HG02885 (cell line): ENCODE measurements around the gene LRRC36.
"Not testable (repeated sequence)": the region's sequence is repeated elsewhere in the genome, so short reads cannot be mapped to it uniquely, and the experiment has no call there.

Source experiments
- ATAC-seq: cut with Tn5 transposase; IDR thresholded peaks from one replicate; pipeline ENCODE4 v1.9.1; 2021; ENCODE audit warnings: mild to moderate bottlenecking; ENCODE audit not compliant: unreplicated experiment, poor library complexity

LRRC36 gene

DNA sequence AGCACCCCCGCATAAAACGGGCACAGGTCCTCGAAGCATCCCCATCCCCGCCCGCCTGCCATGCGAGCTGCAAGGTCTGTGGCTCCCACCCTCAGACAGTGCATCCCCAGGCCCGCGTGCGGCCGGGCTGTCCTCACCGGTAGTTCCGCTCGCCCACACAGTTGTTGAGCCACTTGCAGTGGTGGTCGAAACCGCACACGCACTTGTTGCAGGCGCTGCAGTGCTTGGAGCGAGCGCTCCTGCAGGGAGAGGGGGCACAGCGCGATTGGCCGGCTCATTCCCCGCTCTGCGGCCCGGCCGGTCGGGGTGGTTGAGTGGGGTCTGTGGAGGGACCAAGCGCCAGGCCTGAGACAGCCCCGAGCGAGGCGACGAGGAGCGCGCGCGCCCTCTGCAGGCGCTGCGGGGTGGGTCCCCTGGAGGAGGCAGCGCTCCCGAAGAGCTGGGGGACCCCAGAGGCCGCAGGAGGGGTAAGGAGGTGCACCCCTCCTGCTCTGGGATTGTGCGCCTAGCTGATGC lies 72.7 kb downstream of the LRRC36 start:
- peak; percentile 60 for ATAC-seq

DNA sequence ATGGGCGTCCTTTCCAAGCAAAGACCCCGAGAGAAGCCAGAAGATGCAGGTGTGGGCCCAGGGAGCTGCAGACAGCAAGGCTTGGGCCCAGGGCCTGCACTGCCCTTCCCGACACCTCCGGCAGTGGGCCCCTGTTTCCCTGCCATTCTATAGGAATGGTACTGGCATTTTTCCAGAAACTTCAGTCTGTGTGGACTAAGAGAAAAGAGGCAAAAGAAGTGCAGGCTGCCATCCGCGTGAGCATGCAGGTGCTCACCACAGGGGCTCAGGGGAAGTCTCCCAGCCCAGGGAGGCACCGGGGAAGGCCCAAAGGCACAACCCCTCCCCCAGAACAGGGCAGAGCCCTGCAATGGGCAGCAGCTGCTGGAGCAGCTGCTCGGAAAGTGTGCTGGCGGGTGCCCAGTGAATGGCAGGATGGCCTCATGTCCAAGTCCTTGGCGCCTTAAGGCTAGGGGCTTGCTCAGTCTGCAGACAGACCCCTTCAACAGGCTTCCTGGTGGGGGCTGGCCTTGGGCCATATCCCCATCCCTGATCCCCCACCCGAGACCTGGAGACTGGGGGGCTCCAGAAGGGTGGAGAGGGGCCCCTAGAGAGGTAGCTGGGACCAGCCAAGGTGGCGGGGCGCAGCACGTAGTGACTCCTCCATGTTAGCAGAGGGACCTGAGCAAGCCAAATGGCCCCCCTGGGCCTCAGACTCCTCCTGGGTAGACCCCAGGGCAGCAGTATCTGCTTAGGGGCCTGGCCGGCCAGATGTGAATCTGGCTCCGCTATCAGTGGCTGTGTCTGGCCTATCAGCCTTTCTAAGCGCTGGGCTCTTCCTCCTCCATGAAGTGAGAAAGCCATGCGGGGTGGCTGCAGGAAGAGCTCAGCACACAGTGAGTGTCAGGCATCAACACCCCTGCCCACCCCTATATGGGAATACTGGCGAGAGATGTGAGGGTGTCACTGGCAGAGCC lies 73.4 kb downstream of the LRRC36 start:
- peak; percentile 13 for ATAC-seq

DNA sequence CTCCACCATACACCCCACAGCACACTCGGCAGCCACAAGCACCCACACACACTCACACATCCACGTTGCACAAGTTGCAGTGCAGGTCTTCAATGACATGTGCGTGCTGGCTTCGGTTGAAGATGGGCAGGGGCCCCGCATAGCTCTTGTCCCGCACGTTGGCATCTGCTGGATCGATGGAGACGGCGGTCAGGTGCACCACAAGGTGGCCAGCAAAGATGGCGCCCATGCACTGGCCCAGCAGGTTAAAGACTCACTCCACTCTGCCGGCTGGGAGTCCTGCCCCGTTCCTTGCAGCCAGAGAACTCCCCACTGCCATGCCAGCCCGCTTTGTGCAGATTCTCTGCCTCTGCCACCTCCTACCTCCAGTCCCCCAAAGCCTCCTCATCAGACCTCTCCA lies 74.3 kb downstream of the LRRC36 start:
- ATAC-seq: no peak

DNA sequence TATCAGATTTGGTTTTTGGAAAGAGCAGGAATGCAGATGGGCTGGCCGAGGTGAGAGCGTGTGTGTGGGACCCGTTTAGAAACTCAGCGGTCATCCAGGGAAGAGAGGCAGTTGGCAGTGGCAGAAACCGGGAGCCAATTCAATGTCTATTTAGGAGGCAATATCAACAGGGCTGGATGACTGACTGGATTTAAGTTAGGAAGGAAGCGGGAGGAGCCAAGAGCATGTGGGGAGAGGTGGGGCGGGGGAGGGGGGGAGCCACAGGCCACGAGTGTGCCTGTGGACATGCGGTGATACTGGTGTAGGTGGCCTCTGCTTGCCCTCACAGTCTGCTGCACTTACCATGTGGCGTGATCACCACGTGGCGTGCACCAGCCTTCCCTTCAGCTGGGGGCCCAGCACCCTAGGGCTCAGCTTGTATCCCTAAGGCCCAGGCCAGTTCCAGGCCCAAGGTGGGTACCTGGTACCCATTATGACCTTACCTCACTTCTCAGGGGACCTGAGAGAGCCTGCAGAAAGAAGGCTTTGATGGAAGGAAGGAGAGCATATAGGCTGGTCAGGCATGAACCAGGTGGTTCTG lies 77.5 kb downstream of the LRRC36 start:
- no peak for ATAC-seq

DNA sequence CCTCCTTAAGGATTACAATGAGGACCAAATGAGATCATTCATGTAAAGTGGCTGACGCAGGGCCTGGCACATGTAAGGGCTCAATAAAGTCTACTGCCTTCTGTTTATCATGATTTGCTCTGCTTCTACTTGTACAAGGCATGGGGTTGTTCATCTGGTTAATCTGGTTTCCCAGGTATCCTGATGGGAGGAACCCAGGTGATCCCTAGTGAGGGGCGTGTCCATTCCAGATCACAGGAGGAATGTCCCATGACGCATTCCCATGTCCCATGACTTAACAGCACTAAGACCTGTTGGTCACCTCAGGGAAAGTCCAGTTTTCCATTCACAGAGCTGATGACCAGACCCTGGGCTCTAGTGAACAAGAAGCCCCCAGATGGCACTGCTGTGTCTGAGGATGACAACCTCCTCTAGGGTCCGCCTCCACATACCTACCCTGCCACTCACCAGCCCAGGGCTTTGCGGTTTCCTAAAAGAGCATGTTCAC lies 78.2 kb downstream of the LRRC36 start:
- ATAC-seq: no peak

DNA sequence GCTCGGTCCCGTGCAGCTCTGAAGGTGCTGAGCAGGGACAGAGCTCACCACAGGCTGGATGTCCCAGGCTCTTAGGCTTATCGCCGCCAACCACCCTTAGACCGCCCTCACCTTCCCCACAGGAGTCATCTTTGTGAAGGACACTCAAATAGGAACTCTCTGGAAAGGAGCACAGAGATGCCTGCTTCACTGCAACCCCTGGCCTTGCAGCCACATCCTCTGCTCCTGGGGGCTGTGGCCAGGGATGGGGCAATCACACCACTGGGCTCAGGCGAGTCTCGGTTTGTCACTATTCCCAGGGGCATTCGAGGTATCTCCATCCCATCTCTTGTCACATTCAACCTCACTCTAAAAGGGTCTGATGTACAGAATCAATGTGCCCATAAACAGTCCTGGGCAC lies 78.7 kb downstream of the LRRC36 start:
- ATAC-seq: no peak

DNA sequence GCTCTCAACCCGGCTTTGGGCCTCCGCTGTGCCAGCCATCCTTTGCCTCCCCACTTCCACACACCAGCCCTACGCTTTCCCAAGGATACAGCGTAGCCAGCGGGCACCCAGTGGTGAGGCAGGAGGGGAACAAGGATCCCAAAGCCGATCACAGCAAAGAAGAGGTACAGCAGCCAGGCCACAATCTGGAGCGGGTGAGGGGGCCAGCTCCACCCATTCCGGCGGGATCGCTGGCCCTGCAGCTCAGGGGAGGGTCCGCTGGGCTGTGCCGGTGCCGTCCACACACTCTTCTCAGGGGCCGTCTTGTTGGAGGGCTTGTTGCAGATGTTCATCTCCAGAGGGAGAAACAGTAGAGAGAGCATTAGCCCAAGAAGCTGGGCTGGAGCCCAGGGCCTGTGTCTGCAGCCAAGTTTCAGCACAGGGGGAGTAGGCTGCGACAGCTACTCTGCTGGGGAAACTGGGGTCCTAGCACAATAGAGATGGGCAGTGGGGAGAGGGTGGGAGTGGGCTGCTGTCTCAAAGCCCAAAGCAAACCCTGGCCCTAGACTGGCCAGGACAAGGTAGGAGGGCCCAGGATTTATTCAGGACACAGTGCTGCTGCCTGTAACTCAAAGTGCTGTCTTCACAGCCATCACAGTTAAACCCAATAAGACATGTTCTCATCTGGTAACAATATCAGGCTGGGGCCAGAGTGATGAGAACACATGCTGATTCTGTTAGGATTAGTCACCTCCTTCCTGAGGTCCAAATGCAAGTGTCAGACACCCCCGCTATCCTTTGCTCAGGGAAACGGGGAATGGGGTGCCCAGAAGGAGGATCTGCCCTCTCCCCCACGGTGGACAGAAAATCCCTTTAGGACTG lies 79.7 kb downstream of the LRRC36 start:
- ATAC-seq: no peak

DNA sequence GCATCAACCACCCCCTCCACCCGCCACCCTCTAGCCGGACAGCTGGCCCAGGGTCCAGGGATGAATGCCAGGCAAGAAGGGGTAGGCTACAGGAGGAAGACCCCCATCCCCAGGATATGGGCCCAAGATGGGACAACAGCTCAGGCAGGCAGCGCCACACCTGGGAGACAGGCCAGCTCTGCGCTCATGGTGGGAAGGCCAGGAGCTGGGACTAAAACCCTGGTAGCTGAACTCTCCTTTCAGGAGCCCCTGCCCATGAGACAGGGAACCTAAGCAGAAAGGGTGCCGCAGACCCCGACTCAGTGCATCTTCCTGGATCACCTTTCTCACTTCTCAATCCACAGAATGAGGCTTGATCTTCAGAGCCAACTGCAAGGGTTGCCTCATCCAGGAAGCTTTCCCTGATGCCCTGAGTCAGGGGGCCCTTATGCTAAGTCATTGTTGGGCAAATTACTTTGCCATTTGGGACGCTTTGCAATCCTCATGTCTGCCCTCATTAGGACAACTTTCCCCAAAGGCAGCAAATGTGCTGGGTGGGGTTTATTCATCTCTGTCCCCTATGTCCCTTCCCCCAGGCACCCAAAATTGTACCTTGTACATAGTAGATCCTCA lies 80.7 kb downstream of the LRRC36 start:
- no peak for ATAC-seq

DNA sequence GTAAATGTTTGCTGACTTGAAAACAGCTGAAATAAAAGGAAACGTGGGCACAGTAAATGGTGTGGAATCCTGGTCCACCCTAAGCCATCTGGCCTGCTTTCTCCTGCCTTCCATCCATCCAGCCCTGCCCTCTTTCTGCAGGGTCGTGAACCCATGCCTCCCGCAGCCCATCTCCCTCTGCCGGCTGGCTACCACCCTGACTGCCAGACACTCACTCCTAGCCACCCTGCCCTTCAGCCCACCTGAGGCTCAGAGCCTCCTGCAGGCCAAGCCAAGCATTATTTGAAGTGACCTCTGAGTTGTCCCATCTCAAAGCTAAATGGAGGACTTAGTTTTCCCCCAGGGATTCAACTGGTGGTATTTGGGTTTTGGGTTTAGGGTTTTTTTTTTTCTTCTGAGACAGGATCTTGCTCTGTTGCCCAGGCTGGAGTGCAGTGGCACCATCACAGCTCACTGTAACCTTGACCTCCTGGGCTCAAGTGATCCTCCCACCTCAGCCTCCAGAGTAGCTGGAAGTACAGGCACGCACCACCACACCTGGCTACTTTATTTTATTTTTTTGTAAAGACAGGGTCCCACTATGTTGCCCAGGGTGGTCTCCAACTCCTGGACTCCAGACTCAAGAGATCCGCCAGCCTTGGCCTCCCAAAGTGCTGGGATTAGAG lies 81.3 kb downstream of the LRRC36 start:
- no peak for ATAC-seq

DNA sequence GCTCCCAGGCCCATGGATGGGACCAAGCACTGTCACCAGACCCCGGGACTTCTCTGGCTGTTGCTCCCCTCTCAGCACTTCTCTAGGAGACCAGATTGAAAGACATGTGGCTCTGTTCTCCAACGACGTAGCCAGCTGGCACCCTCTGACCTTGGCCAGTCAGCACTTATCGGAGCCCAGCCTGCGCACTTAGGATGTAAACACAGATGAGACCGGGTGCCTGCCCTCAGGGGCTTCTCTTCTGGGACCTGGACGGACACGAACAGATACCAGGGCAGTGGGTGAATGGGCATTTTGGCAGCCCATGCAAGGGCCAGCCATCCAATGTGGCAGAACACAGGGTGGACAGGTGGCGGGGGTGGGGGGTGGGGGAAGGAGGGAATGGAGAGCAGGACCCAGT lies 83.0 kb downstream of the LRRC36 start:
- ATAC-seq: no peak

DNA sequence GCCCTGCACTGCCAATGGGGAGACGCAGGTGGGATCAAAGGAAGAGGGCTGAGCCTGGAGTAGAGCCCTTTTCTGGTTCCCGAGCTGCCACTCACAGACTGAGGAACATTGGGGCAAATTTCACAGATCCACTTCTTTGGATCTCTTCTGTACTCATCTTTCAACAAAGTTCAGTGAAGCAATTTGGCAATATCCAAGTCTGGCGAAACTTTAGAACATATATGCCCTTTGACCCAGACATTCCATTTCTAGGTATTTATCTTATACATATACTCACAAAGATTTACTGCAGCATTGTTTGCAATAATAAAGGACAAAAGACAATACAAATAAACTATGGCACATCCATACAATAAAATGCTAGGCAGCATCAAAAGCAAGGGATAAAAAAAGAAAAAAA lies 84.7 kb downstream of the LRRC36 start:
- no peak for ATAC-seq

DNA sequence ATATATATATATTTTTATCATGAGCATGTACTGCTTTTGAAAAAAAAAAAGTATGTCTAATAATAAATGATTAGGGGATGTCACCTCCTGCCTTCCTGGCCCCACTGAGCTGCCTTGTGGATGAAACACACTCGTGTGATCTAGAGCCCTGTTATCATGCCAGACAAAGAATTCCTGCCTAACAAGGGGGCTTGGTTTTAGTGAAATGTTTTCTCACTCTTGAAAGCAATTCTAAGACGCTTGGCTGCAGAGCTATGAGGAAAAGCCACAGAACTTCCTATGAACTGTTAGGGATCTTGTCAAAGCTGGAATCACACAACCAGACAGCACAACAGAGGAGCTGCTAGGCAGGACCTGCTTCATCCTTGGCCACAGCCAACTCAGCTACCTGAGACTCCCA lies 85.7 kb downstream of the LRRC36 start:
- no peak for ATAC-seq

DNA sequence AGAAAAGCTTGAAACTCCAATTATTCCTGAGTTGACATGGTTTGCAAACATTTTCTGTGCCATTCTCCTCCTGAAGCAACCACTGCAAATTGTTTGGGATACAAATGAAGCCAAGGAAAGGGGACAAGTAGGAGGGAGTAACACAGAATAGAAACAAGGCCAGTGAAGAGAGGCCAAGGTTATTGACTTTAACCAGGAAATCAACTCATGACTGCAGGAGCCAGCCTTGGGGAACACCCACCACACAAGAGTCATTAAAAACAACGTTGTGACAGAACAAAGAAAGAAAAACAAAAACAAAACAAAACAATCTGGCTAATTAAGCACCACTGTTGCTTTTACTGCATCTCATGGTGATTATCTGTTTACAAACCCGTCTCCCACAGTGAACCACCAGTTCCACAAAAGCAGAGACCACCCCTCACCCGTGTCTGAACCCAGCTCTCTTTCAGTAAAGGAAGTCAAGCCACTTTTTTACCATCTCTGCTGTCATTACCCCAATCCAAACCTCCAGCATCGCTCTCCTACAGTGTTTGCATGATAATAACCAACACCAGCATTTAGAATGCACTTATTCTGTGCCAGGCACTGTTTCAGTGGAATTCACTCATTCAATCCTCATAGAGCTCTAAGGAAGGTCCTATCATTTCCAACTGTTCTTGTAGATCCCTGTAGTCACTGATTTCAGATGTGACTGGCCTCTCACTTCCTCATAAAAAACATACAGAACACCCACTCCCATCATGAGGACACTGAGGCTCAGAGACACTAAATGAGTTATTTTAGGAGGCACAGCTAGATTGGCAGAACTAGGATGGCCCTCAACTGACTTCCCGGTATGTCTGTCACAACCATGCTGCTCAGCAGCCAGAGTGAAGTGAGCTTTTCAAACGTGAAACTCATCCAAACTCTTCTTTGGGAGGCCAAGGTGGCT lies 87.6 kb downstream of the LRRC36 start:
- ATAC-seq: no peak

DNA sequence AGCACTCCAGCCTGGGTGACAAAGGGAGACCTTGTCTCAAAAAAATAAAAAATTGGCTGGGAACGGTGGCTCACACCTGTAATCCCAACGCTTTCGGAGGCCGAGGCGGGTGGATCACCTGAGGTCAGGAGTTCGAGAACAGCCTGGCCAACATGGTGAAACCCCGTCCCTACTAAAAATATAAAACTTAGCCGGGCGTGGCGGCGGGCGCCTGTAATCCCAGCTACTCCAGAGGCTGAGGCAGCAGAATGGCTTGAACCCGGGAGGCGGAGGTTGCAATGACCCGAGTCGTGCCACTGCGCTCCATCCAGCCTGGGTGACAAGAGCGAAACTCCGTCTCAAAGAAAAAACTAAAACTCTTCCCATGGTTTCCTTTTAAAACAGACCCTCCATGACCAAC lies 88.8 kb downstream of the LRRC36 start:
- not testable (repeated sequence) for ATAC-seq

DNA sequence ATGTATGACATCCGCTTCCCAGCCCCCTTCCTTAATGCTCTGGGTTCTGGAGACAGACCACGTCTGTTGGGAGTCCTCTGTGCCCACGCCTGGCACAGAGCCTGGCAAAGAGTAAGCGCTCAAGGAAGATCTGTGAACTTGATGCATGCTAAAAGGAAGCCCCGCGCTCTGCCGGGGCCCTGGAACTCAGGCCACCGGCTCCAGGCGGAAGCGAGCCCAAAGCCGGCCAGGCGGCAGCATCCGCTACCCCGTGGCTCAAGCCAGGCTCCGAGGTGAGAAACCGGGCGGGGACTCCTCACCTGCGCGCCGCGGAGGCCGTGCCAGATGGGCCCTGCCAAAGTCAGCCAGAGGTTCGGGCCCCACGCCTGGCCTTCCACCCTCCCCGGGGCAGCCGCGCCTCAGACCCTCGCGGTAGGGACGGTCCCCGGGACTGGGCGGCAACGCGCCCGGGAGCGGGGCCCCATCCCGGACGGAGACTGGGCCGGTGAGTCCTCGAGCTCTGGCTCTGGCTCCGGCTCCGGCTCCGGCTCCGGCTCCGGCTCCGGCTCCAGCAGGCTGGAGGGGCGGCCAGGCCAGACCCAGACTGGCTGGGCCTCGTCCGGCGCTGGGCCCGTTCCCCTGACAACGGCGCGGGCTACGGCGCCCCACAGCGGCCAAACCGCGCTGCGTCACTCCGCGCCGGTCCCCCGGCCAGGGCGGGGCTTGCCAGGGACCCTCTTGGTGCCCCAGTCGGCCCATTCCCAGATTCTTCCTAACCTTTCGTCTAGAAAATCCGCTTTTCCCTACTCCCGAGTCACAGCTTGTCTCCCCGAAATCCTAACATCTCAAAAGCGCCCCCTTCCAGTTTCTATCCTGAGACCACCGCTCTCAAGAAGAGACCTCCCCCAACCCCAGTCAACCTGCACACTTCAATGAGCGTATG lies 89.5 kb downstream of the LRRC36 start, which contains the start of gene ZDHHC1:
Gene ZDHHC1 (minus strand): TSS at position 606 of the 922 bp plus-strand sequence. CDS start 8,702 bp downstream, outside the sequence.
- peak; percentile 86 for ATAC-seq

DNA sequence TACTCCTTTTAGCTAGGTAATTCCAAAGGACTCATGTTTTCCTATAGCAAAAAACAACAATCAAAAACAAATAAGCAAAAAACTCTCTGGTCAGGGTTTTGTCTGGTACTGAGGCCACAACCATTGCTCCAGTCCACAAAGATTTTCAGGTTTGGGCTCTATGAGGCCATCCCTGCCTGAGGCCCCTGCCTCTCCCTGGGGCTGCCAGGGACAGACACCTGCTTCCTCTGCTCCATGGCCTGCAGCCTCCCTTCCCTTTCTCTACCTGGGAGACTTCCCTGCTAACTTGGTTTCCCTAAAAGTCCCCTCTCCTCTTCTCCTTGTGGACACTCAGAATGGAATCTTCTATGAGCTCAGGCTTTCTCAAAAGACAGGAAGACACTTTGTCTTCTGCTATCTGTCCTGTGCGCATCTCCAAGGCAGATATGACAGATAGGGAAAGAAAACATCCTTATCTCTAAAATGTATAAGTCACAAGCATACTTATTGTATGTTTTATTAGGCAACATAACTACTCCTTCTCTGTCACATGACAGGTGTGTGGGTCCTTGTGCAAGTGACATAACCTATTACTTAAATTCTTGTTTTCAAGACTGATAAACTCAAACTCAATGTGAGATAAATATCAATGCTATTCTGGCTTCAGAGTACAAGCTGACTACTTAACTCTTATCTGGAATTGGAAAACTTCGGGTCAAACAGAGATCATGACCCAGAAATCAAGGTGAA lies 90.9 kb downstream of the LRRC36 start:
- no peak for ATAC-seq

DNA sequence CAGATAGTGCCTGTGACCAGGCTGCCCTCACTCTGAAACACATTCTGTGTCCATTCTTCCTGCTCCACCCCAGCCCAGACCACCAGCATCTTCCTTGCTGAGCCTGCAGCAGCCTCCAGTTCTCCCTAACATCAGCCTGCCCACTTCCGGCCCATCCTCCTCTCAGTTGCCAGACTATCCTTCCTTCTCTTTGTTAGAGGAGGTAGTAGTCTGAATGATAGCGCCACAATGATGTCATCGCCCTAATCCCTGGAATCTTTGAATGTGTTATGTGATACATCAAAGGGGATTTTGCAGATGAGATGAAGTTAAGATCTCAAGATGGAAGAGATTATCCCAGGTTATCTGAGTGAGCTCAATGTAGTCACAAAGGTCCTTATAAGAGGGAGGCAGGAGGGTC lies 92.9 kb downstream of the LRRC36 start:
- ATAC-seq: no peak
